ENCODE results near the gene KCNJ8. TPM values are rescaled to one million over a fixed set of nuclear protein-coding genes. Genes with fewer than 3 reads are reported as not detected.

Gene KCNJ8
- total RNA-seq, 1 donor from 2014 or later = under 0.01 TPM

DNA sequence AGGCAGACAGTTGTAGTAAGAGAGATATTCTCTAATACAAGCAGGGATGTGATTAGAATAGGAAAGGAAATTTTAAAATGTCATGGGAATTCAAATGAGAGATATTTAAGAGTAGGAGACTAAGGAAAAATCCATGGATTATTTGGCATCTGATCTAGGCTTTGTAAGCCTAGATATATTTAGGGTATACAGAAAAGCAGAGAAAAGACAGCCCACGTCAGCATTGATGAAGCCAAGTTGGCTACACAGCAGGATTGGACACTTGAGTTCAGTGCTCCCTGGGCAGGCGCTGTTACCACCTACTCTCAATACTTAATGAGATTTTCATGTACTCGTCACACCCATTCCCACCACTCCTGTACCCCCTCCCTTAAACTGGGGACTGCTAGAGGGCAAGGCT lies 1.7 kb upstream of the KCNJ8 start:
- Histone ChIP-seq H3K36me3 (ENCODE audit: control insufficient read depth, insufficient read depth, low read length) (no peaks in the 10 kb centered on the region), H3K27me3 (ENCODE audit: control insufficient read depth, insufficient read depth, low read length) (peaks cover 2% of the 10 kb centered on the region), H3K4me3 (ENCODE audit: low read depth, low read length) (no peak overlapping the region)
- FAIRE-seq = no peak
- DNase-seq (ENCODE audit: low read depth) = no peak
- TF ChIP-seq, protein P1, sequence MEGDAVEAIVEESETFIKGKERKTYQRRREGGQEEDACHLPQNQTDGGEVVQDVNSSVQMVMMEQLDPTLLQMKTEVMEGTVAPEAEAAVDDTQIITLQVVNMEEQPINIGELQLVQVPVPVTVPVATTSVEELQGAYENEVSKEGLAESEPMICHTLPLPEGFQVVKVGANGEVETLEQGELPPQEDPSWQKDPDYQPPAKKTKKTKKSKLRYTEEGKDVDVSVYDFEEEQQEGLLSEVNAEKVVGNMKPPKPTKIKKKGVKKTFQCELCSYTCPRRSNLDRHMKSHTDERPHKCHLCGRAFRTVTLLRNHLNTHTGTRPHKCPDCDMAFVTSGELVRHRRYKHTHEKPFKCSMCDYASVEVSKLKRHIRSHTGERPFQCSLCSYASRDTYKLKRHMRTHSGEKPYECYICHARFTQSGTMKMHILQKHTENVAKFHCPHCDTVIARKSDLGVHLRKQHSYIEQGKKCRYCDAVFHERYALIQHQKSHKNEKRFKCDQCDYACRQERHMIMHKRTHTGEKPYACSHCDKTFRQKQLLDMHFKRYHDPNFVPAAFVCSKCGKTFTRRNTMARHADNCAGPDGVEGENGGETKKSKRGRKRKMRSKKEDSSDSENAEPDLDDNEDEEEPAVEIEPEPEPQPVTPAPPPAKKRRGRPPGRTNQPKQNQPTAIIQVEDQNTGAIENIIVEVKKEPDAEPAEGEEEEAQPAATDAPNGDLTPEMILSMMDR (IDR thresholded peaks at IDR 0.05; ENCODE audit: insufficient read depth, low read length, severe bottlenecking) = no peak

DNA sequence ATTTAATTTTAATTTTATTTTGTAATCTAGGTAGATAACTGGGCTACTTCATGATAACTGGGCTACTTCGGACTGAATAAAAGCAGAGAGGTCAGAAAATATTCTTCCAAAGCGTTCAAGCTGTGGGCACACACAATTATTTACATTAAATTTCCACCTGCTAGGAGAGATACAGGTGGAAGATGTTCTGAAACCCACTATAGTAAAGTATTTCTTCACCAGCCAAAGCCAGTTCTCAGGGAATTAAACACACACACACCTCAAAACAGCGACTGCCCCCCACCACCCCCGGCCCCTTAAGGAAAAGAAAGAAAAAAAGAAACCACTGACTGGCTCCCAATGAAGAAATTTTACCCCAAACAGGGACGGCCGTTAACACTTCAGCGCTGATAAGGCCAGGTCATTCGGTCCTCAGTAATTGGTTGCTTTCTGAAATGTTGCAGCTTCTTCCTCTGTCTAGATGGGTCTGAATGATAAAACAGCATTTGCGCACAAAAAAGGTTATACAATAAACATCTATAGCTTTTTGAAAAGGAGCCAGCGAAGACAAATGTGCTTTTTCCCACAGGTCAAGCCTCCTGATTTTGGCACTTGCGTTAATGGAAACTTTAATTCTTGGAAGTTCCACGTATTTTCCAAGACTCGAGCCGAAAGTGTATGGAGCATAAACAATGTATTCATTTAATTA lies 771 bp upstream of the KCNJ8 start:
- Histone ChIP-seq H3K4me3 (ENCODE audit: low read depth, low read length) (no peak overlapping the region), H3K27me3 (ENCODE audit: control insufficient read depth, insufficient read depth, low read length) (peaks cover 2% of the 10 kb centered on the region), H3K36me3 (ENCODE audit: control insufficient read depth, insufficient read depth, low read length) (no peaks in the 10 kb centered on the region)
- FAIRE-seq (no peak), DNase-seq (ENCODE audit: low read depth) (no peak)
- TF ChIP-seq, protein P1 (IDR thresholded peaks at IDR 0.05; ENCODE audit: insufficient read depth, low read length, severe bottlenecking) = no peak

DNA sequence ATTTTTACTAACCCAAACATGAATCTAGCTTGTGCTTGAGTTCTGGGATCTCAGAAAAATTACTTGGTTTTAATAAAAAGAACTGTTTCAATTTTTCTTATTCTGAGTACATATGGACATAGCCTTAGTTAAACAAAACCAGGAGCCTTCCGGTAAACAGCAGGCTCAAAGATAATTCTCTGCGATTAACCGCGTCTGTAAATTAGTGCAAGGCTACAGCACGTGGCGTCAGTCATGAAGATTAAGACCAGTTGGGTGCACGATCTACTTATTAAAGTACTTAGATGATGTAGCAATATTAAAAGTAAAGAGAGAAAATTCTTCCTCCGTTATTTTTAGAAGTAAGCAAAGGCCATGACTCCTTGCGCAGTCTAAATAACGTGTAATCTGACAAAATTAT lies 700 bp downstream of the KCNJ8 start:
- DNase-seq (ENCODE audit: low read depth) = no peak
- no peak overlapping the region for H3K4me3 ChIP-seq (ENCODE audit: low read depth, low read length)
- FAIRE-seq = no peak
- H3K27me3 ChIP-seq (ENCODE audit: control insufficient read depth, insufficient read depth, low read length) = peaks cover 2% of the 10 kb centered on the region
- no peaks in the 10 kb centered on the region for H3K36me3 ChIP-seq (ENCODE audit: control insufficient read depth, insufficient read depth, low read length)
- TF ChIP-seq, protein P1 (IDR thresholded peaks at IDR 0.05; ENCODE audit: insufficient read depth, low read length, severe bottlenecking) = no peak

DNA sequence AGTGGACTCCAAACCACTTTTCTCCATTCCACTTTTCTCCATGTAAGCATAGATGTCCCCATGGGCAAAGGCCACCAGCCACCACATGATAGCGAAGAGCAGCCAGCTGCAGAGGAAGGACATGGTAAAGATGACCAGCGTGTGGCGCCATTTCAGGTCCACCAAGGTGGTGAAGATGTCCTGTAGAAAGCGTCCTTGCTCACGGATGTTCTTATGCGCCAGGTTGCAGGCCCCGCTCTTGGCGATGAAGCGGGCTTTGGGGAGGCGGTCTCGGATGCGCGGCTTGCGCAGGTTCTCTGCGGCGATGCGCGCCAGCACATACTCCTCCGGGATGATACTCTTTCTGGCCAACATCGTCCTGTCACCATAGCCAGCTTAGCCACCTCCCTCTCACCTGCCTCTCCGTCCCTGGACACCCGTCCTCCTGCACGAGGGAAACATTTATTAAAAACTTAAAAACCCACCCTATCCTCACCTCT lies 1.2 kb downstream of the KCNJ8 start:
- peak; percentile 40 for FAIRE-seq
- TF ChIP-seq, protein P1 (IDR thresholded peaks at IDR 0.05; ENCODE audit: insufficient read depth, low read length, severe bottlenecking) = peak; percentile 39
- no peak overlapping the region for H3K4me3 ChIP-seq (ENCODE audit: low read depth, low read length)

DNA sequence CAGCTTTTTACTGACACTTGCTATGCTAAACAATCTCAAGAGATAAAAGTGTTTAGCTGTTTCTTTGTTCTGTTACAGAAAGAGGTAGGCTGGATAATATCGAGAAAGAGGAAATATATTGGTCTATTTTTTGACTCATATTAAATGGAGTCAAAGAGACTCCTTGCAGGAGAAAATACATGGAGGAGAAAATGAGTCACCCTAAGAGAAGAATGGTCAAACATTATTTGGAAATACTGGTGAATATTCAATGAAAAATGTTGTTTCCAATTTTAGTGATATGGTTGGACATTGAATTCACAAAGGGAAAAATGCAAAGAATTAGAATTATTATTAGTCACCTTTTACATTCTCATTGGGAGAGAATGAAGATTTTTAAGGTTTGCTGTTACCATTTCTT lies 3.2 kb downstream of the KCNJ8 start:
- no peak for FAIRE-seq
- Histone ChIP-seq H3K36me3 (ENCODE audit: control insufficient read depth, insufficient read depth, low read length) (no peaks in the 10 kb centered on the region), H3K4me3 (ENCODE audit: low read depth, low read length) (no peak overlapping the region), H3K27me3 (ENCODE audit: control insufficient read depth, insufficient read depth, low read length) (peaks cover 2% of the 10 kb centered on the region)
- TF ChIP-seq, protein P1 (IDR thresholded peaks at IDR 0.05; ENCODE audit: insufficient read depth, low read length, severe bottlenecking) = no peak
- DNase-seq (ENCODE audit: low read depth) = peak; percentile 49

More for the DNA sequence above, 1.2 kb downstream of the KCNJ8 start:
- H3K36me3 ChIP-seq (ENCODE audit: control insufficient read depth, insufficient read depth, low read length) = no peaks in the 10 kb centered on the region
- H3K27me3 ChIP-seq (ENCODE audit: control insufficient read depth, insufficient read depth, low read length) = peaks cover 2% of the 10 kb centered on the region
- DNase-seq (ENCODE audit: low read depth) = peak; percentile 4

DNA sequence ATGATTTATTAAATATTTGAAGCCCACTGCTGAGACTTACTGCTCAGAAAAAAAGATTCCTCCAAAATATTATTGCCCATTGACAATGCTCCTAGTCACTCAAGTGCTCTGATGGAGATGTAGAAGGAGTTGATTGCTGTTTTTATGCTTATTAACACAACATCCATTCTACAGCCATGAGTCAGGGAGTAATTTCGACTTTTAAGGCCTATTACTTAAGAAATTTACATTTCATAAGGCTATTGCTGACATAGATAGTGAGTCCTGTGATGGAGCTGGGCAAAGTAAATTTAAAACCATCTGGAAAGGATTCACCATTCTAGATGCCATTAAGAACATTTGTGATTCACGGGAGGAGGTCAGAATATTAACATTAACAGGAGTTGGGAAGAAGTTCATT lies 5.2 kb downstream of the KCNJ8 start:
- DNase-seq (ENCODE audit: low read depth) (no peak), FAIRE-seq (no peak)
- TF ChIP-seq, protein P1 (IDR thresholded peaks at IDR 0.05; ENCODE audit: insufficient read depth, low read length, severe bottlenecking) = no peak
- H3K36me3 ChIP-seq (ENCODE audit: control insufficient read depth, insufficient read depth, low read length) = no peaks in the 10 kb centered on the region
- H3K4me3 ChIP-seq (ENCODE audit: low read depth, low read length) = no peak overlapping the region
- H3K27me3 ChIP-seq (ENCODE audit: control insufficient read depth, insufficient read depth, low read length) = peaks cover 2% of the 10 kb centered on the region
